HTR-8/SVneo (cell line): ENCODE data around the gene FMNL3.
"Not testable (repeated sequence)": the region's sequence is repeated elsewhere in the genome, so short reads cannot be mapped to it uniquely, and the experiment has no call there.

Experiments
- DNase-seq: peaks from one replicate; pipeline ENCODE4 v3.0.0; 2011; ENCODE audit warnings: low spot score, mixed read lengths; ENCODE audit not compliant: insufficient read length
- FAIRE-seq: peaks from 2 replicates; lab custom pipeline; 2011; peaks lifted over from hg19 to GRCh38; lab: Jason Lieb, UNC

Gene FMNL3

DNA sequence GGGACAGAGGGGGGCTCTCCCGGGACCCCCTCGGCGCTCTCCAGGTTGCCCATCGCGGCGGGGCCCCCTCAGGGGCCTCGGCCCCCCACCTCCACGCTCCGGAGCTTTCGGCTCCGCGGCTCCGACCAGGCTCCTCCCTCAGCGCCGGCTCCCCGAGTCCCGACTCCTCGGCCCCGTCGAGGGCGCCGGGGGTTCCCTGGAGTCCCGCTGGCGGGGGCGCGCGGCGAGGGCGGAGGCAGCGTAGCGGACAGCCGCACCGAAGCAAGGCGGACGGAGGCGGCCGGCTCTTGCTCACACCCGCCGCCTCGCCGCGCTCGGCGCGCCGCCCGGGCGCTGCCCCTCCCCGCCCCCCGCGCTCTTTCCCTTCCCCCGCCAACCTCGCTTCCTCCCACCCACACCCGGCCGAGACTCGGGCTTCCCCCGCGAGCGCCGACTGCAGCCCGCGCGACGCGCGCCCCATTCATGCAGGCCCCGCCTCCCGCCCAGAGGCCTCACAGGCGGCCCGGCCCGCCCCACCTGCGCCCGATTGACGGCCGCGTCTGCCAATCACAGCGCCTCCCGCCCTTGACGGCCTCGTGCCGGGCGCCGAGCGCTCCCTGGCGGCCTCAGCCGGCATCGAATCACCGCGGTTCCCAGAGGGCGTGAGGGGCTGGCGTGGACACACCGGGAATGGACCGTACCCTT is at the start of gene FMNL3:
FMNL3 (minus strand) TSS at position 278 of the 684 bp plus-strand sequence; CDS start at position 53, 225 bp downstream.
- FAIRE-seq: no peak
- DNase-seq: peak; percentile 95

DNA sequence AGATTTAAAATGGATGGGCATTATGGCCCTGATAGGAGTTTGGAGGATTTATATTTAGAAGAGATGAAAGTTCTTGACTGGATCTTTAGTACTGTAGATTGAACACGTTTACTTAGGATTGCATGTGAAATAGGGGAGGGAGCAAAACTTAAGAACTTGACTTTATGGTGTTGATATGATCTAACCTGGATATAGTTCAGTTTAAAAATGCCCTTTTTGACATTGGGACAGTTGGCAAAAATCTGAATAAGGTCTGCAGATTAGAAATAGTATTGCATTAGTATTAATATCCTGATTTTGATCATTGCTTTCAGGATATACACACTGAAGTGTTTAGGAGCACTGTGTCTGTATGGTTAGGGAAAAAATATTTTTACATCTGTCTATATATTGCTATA is 43.8 kb upstream of the FMNL3 start:
- DNase-seq (no peak), FAIRE-seq (no peak)

- FAIRE-seq (no peak), DNase-seq (no peak)
Observed at GRCh38 chr12:49750027-49750995, 43.1 kb upstream of the FMNL3 start.

DNA sequence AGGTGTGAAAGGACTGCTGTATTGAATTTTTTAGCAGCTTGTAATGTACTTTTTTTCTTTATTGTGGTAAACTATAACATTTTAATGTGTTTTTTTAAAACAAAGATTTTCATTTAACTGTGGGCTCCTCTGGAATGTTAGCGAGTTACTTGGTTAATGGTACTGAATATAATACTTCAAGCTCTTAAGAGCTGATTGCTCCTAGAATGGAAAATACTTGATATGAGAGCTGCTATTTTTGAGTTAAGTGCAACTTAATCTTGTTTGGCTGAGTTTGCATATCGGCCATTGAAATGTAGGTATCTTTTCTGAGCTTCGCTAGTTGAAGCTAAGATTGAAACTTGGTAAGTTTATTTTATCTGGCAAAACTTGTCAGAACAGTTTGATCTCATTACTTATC is 41.6 kb upstream of the FMNL3 start:
- DNase-seq (no peak), FAIRE-seq (no peak)

GRCh38 chr12:49748306-49748705 is 41.1 kb upstream of the FMNL3 start:
- DNase-seq (no peak), FAIRE-seq (no peak)

DNA sequence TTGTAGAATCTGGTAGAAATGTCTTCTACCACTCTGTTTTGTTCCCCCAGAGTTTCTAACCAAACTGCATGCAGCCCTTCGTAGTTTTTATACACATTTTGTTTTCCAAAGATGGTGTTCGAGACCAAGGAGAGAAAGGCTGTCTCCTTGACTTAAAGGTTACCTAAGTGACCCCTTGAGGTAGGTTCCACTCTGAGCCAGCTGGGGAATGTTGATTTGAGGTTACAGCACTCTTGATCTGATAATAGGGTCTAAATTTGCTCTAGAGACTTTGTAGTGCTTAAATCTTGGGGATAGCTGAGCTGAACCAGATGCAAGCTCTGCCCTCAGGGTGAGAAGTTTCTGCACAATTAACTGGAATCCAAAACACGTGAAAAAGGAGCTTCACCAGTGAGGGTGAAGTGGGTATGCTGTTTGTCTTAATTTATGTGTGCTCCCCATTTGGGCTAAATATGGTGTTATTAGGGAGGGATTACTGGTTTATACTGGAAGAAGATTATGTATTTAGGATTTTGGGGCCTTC is 37.2 kb upstream of the FMNL3 start:
- FAIRE-seq (no peak), DNase-seq (no peak)

GRCh38 chr12:49741882-49742620 is 34.8 kb upstream of the FMNL3 start:
- FAIRE-seq (no peak), DNase-seq (peak; percentile 70)

- peak; percentile 91 for FAIRE-seq
- DNase-seq: peak; percentile 99
Observed at GRCh38 chr12:49740930-49741881, 34.0 kb upstream of the FMNL3 start, which contains the start of gene TMBIM6. Gene TMBIM6 (plus strand): TSS chr12:49741557. CDS start chr12:49752494, 10,937 bp downstream.

DNA sequence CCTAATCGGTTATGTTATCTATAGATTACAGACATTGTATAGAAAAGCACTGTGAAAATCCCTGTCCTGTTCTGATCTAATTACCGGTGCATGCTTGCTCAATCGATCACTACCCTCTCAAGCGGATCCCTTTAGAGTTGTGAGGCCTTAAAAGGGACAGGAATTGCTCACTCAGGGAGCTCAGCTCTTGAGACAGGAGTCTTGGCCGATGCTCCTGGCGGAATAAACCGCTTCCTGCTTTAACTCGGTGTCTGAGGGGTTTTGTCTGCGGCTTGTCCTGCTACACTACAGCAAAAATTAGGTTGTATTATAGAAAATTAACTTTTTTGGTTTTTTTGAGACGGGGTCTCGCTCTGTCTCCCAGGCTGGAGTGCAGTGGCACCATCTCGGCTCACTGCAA is 33.1 kb upstream of the FMNL3 start:
- not testable (repeated sequence) for DNase-seq, FAIRE-seq

DNA sequence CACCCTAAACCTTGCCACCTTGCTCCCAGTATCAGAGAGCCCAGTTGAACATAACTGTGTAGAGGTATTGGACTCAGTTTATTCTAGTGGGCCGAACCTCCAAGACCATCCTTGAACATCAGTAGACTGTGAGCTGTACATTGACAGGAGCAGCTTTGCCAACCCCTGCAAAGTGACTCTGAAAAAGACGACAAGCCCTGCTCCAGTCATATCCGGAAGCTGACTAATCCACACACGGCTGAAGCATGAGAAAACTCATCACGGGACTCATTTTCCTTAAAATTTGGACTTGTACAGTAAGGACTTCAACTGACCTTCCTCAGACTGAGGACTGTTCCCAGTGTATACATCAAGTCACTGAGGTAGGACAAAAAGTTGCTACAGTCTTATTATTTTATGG is 31.5 kb upstream of the FMNL3 start:
- DNase-seq, FAIRE-seq: not testable (repeated sequence)

GRCh38 chr12:49734900-49735299 is 27.7 kb upstream of the FMNL3 start:
- not testable (repeated sequence) for DNase-seq, FAIRE-seq

- DNase-seq: no peak
- no peak for FAIRE-seq
Observed at GRCh38 chr12:49733219-49734017, 26.2 kb upstream of the FMNL3 start.

GRCh38 chr12:49730568-49731101 is 23.4 kb upstream of the FMNL3 start:
- FAIRE-seq: no peak

GRCh38 chr12:49730050-49730449 is 22.8 kb upstream of the FMNL3 start:
- no peak for FAIRE-seq
- DNase-seq: no peak

More at GRCh38 chr12:49730568-49731101, 23.4 kb upstream of the FMNL3 start:
- DNase-seq: no peak

DNA sequence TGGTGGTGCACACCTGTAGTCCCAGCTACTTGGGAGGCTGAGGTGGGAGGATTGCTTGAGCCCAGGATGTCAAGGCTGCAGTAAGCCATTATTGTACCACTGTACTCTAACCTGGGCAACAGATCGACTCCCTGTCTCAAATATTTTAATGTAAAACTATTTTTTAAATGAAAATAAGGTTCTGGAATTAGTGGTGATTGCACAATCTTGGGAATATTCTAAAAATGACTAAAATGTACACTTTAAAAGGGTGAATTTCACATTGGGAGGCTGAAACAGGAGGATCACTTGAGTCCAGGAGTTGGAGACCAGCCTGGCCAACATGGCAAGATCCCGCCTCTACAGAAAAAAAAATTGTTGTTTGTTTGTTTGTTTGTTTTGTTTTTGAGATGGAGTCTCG is 21.2 kb upstream of the FMNL3 start:
- FAIRE-seq (no peak), DNase-seq (no peak)

- FAIRE-seq, DNase-seq: not testable (repeated sequence)
Observed at GRCh38 chr12:49721355-49721754, 14.2 kb upstream of the FMNL3 start.

DNA sequence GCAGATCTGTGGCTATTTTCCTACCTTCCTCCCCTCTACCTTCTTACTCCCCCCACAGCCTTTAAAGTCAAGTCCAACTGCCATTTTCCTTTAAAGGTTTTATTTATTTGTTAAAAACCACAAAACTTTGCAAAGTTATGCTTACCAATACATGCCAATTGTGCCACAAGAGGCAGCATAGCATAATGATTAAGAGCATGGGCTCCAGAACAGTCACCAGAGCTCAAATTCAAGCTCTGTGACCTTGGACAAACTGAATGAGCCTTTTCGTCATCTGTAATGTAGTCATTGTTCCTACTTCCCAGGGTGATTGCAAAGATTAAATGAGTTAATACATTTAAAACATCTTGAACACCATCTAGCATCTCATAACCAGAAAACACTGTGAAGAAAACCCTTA is 13.0 kb upstream of the FMNL3 start:
- DNase-seq: no peak
- FAIRE-seq: no peak

DNA sequence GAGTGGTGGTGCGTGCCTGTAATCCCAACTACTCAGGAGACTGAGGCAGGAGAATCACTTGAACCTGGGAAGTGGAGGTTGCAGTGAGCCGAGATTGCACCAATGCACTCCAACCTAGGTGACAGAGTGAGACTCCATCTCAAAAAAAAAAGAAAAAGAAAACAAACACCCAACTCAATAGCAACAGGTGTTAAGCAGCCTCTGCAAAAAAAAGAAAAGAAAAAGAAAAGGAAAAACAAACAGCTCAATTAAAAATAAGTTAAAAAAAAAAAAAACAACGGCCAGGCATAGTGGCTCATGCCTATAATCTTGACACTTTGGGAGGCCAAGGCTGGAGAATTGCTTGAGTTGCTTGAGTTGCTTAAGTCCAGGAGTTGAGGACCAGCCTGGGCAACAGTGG is 10.6 kb upstream of the FMNL3 start:
- DNase-seq, FAIRE-seq: not testable (repeated sequence)
